ENCODE data around the gene CD8B. TPM values are rescaled to one million over a fixed set of nuclear protein-coding genes. Genes with fewer than 3 reads are reported as not detected.

The CD8B gene
- total and polyA plus RNA-seq, 2 donors (not counting 3 experiments of a cell fraction or from before 2014, with no cell fraction given): not detected

GRCh38 chr2:86774862-86775261 is 86.8 kb downstream of the CD8B start:
- H2AFZ ChIP-seq (ENCODE audit: low read depth, low read length): no peak overlapping the region
- no peaks in the 10 kb centered on the region for H4K20me1 ChIP-seq (replicated peaks; ENCODE audit: control insufficient read depth, extremely low read depth, insufficient read depth, low read length)
- H3K9me1 ChIP-seq (replicated peaks; ENCODE audit: control insufficient read depth, extremely low read depth, insufficient read depth, low read length): no peaks in the 10 kb centered on the region
- ChIA-PET CTCF (interaction anchor here (0.7 kb wide), 1 partner anchor 12 kb away, joined by 3 read pairs; no protein-coding TSS in a partner anchor), POLR2A (no interaction called here)
- DNase-seq (ENCODE audit: low read depth, low spot score) (no peak), FAIRE-seq (no peak)
- no peaks in the 10 kb centered on the region for H3K9me3 ChIP-seq (replicated peaks; ENCODE audit: control insufficient read depth, insufficient read depth, low read length)
- dilution Hi-C loops (cut with MboI; ENCODE audit: extremely low pct_ligation_motif_present, low sequenced_read_pairs): no loop called here
- no TSS peak for BruUV-seq (replicated peaks)
- H3K4me2 ChIP-seq (ENCODE audit: insufficient read depth, low read length): no peak overlapping the region
- TF ChIP-seq EZH2 (IDR thresholded peaks at IDR 0.05; ENCODE audit: borderline replicate concordance, low read depth, low read length, severe bottlenecking) (no peak), POLR2A (IDR thresholded peaks at IDR 0.05; ENCODE audit: low read depth, low read length) (no peak), JUN (IDR thresholded peaks at IDR 0.05; ENCODE audit: borderline replicate concordance, insufficient read depth, insufficient read length, low read depth) (no peak), POLR2AphosphoS5 (IDR thresholded peaks at IDR 0.05; ENCODE audit: insufficient read depth, low read depth, low read length) (no peak), MYC (IDR thresholded peaks at IDR 0.05; ENCODE audit: low read depth, low read length) (no peak)
- TF ChIP-seq, protein P1, sequence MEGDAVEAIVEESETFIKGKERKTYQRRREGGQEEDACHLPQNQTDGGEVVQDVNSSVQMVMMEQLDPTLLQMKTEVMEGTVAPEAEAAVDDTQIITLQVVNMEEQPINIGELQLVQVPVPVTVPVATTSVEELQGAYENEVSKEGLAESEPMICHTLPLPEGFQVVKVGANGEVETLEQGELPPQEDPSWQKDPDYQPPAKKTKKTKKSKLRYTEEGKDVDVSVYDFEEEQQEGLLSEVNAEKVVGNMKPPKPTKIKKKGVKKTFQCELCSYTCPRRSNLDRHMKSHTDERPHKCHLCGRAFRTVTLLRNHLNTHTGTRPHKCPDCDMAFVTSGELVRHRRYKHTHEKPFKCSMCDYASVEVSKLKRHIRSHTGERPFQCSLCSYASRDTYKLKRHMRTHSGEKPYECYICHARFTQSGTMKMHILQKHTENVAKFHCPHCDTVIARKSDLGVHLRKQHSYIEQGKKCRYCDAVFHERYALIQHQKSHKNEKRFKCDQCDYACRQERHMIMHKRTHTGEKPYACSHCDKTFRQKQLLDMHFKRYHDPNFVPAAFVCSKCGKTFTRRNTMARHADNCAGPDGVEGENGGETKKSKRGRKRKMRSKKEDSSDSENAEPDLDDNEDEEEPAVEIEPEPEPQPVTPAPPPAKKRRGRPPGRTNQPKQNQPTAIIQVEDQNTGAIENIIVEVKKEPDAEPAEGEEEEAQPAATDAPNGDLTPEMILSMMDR (IDR thresholded peaks at IDR 0.05; ENCODE audit: extremely low read depth in 1 of 2, insufficient read depth in 1 of 2, low read depth in 1 of 2, low read length in 2 of 2): no peak
- peaks cover 0 to 13% of the 10 kb centered on the region in 2 experiments for H3K36me3 ChIP-seq (ENCODE audit: control insufficient read depth in 2 of 2, extremely low read depth in 1 of 2, insufficient read depth in 2 of 2, low read length in 2 of 2)
- H3K27ac ChIP-seq (ENCODE audit: insufficient read depth, low read depth, low read length): no peak overlapping the region
- intact Hi-C loops (cut with micrococcal nuclease): no loop called here
- no peak overlapping the region for H3K4me3 ChIP-seq (replicated peaks in 1 of 3; ENCODE audit: insufficient read depth in 1 of 3, low read depth in 1 of 3, low read length in 3 of 3)
- no peak overlapping the region for H3K9ac ChIP-seq (replicated peaks; ENCODE audit: extremely low read depth, insufficient read depth, low read length)
- H3K4me1 ChIP-seq (ENCODE audit: control insufficient read depth, extremely low read depth, insufficient read depth, low read length): no peaks in the 10 kb centered on the region
- H3K79me2 ChIP-seq (ENCODE audit: control insufficient read depth, insufficient read depth, low read length): no peaks in the 10 kb centered on the region
- H3K27me3 ChIP-seq (ENCODE audit: control insufficient read depth in 2 of 2, insufficient read depth in 2 of 2, low read length in 2 of 2): no peaks in the 10 kb centered on the region

GRCh38 chr2:86772611-86773010 is 89.1 kb downstream of the CD8B start:
- intact Hi-C loops (cut with micrococcal nuclease): no loop called here
- Histone ChIP-seq H3K4me2 (ENCODE audit: insufficient read depth, low read length) (no peak overlapping the region), H3K79me2 (ENCODE audit: control insufficient read depth, insufficient read depth, low read length) (no peaks in the 10 kb centered on the region), H3K4me1 (ENCODE audit: control insufficient read depth, extremely low read depth, insufficient read depth, low read length) (no peaks in the 10 kb centered on the region), H3K9me1 (replicated peaks; ENCODE audit: control insufficient read depth, extremely low read depth, insufficient read depth, low read length) (no peaks in the 10 kb centered on the region), H4K20me1 (replicated peaks; ENCODE audit: control insufficient read depth, extremely low read depth, insufficient read depth, low read length) (no peaks in the 10 kb centered on the region), H3K9me3 (replicated peaks; ENCODE audit: control insufficient read depth, insufficient read depth, low read length) (no peaks in the 10 kb centered on the region), H3K27ac (ENCODE audit: insufficient read depth, low read depth, low read length) (no peak overlapping the region), H3K9ac (replicated peaks; ENCODE audit: extremely low read depth, insufficient read depth, low read length) (no peak overlapping the region), H3K27me3 (ENCODE audit: control insufficient read depth in 2 of 2, insufficient read depth in 2 of 2, low read length in 2 of 2) (no peaks in the 10 kb centered on the region), H3K4me3 (replicated peaks in 1 of 3; ENCODE audit: insufficient read depth in 1 of 3, low read depth in 1 of 3, low read length in 3 of 3) (no peak overlapping the region), H2AFZ (ENCODE audit: low read depth, low read length) (no peak overlapping the region), H3K36me3 (ENCODE audit: control insufficient read depth in 2 of 2, extremely low read depth in 1 of 2, insufficient read depth in 2 of 2, low read length in 2 of 2) (peaks cover 0 to 18% of the 10 kb centered on the region in 2 experiments)
- CTCF ChIA-PET: no interaction called here
- dilution Hi-C loops (cut with MboI; ENCODE audit: extremely low pct_ligation_motif_present, low sequenced_read_pairs): no loop called here
- DNase-seq (ENCODE audit: low read depth, low spot score) (no peak), FAIRE-seq (no peak)
- no TSS peak for BruUV-seq (replicated peaks)
- TF ChIP-seq MAX (IDR thresholded peaks at IDR 0.05; ENCODE audit: insufficient read depth, insufficient read length): no peak
- no peak for TF ChIP-seq FOS (IDR thresholded peaks at IDR 0.05; ENCODE audit: borderline replicate concordance, insufficient read depth, low read length)
- no peak for TF ChIP-seq MYC (IDR thresholded peaks at IDR 0.05; ENCODE audit: low read depth, low read length)
- TF ChIP-seq EZH2 (IDR thresholded peaks at IDR 0.05; ENCODE audit: borderline replicate concordance, low read depth, low read length, severe bottlenecking): no peak
- TF ChIP-seq GATA2 (IDR thresholded peaks at IDR 0.05; ENCODE audit: insufficient read depth, insufficient read length, low read depth, low read length): no peak
- TF ChIP-seq, protein P1 (IDR thresholded peaks at IDR 0.05; ENCODE audit: extremely low read depth in 1 of 2, insufficient read depth in 1 of 2, low read depth in 1 of 2, low read length in 2 of 2): no peak
- no peak for TF ChIP-seq JUN (IDR thresholded peaks at IDR 0.05; ENCODE audit: borderline replicate concordance, insufficient read depth, insufficient read length, low read depth)
- TF ChIP-seq POLR2A (IDR thresholded peaks at IDR 0.05; ENCODE audit: low read depth, low read length): no peak
- no peak for TF ChIP-seq POLR2AphosphoS5 (IDR thresholded peaks at IDR 0.05; ENCODE audit: insufficient read depth, low read depth, low read length)
- POLR2A ChIA-PET: no interaction called here
